AG09319 (cell line): ENCODE results near the gene ARHGAP11A.
"Not testable (repeated sequence)": the region's sequence is repeated elsewhere in the genome, so short reads cannot be mapped to it uniquely, and the experiment has no call there.

Source experiments
- DNase-seq: peaks from one replicate; pipeline ENCODE4 v3.0.0-alpha.2; 2010; ENCODE audit warnings: low read depth; ENCODE audit errors: extremely low read depth
- TF ChIP-seq, protein P1 (sequence below): IDR thresholded peaks from 2 replicates; pipeline ENCODE4 v1.5.1; 2011; ENCODE audit warnings: low read depth, mild to moderate bottlenecking, inconsistent platforms, low read length, moderate library complexity

ARHGAP11A gene, protein sequence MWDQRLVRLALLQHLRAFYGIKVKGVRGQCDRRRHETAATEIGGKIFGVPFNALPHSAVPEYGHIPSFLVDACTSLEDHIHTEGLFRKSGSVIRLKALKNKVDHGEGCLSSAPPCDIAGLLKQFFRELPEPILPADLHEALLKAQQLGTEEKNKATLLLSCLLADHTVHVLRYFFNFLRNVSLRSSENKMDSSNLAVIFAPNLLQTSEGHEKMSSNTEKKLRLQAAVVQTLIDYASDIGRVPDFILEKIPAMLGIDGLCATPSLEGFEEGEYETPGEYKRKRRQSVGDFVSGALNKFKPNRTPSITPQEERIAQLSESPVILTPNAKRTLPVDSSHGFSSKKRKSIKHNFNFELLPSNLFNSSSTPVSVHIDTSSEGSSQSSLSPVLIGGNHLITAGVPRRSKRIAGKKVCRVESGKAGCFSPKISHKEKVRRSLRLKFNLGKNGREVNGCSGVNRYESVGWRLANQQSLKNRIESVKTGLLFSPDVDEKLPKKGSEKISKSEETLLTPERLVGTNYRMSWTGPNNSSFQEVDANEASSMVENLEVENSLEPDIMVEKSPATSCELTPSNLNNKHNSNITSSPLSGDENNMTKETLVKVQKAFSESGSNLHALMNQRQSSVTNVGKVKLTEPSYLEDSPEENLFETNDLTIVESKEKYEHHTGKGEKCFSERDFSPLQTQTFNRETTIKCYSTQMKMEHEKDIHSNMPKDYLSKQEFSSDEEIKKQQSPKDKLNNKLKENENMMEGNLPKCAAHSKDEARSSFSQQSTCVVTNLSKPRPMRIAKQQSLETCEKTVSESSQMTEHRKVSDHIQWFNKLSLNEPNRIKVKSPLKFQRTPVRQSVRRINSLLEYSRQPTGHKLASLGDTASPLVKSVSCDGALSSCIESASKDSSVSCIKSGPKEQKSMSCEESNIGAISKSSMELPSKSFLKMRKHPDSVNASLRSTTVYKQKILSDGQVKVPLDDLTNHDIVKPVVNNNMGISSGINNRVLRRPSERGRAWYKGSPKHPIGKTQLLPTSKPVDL

DNA sequence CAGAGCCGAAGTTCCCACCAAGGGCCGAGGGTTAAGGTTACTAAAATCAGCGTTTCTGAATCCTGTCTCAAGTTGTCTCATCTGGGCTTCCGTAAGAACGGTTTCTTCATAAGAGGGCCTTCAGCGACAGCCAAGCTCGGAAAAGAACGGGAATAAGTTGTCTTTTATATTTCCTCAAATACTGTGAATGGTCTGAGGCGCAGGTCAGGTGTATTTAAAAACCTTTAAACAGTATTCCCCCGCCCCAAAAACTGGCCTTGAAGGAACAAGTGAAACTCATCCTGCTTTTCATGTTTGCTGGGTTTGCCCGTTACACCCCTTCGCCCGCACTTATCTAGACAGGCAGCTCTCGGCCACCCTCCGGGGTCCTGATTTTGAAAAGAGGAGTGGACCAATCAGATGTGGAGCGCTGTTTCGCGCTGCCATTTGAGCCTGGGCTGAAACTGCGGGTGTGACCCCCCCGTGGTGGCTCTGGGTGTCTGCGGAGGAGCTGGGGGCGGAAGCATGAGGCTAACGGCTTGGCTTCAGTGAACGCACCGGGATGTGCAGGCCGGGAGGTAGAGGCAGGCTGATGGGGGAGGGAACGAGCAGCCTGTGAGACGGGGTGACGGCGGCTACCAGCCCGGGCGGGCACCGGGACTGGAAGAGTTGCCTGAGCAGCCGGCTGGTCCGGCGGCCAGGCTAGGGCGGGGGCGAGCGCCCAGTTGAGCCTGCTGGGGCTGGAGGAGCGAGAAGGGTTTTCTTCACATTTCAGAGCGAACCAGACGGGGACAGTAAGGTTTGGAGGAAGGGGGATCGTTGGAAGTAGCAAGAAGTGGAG is at the start of gene ARHGAP11A:
Gene ARHGAP11A (plus strand): TSS at position 454 of the 820 bp plus-strand sequence. CDS start 708 bp downstream, outside the sequence.
- peak; percentile 80 for DNase-seq

DNA sequence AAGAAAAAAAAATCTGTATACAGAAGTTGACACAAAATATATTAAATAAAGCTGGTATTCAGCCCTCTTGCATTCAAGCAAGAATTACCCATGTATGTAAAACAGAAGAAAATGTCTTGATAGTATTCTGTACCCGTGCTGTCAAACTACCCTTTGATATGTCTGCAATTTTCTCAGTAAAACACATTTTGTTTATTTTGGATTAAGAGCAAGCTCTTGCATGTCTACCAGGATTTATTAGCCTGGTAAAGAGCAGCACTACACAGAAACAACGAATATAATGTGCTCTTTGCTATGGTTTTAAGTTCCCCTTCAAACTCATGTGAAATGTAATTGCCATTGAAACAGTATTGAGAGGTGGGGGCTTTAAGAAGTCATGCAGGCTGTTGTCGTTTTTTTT is 46.3 kb upstream of the ARHGAP11A start:
- DNase-seq: not testable (repeated sequence)

DNA sequence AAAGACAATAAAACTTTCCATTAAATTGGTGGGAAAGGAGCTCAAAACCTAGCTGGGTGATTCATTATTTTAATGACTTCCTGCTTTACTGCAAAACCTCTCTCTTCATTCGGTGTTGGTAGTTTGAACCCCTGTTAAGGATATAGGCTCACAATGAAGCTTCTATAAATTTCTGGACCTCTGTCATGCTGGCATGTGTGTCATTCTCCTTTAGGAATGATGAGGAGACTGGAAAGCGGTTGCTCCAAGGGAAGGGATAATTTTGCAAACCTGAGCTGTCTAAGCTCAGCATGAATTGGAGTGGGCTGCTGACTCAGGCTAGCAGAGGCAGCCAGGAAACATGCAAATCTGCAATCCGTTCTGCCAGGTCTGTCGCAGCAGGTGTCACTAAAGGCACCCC is 36.8 kb upstream of the ARHGAP11A start:
- not testable (repeated sequence) for DNase-seq

DNA sequence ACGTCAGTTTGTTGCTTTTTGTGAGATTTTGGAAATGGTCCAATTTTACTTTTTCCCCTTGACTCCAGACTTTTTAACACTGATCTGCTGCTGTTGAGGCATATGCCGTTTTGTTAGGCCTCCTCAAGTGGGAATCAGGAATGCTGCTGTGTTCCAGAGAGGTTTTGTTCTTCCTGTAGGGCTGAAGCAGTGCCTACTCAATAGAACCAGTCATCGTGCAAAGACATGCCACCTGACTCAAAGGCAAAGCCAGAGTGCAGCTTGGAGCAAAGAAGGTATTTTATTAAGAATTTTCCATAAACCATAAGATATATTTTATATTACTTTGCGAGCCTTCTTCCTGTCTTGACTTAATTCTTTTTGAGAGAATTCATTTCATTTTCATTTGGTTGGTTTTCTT is 29.5 kb upstream of the ARHGAP11A start:
- not testable (repeated sequence) for DNase-seq

DNA sequence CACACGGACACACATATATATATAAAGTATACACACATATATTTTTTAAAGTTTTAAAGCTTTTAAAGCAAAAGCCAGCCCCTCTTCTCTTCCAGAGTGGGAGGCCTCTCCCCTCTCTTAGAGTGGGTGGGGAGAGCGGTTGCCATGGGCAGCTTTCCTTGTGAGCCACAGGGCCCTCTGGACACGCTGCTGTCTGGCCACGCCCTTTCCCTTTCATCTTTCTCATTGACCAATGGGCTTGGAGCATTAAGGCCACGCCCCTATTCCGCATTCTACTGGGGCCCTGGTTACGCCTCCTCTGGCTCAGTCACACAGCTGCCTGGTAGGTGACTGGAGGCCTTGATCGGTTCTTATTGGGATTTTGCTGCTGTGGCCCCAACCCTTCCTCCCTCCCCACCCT is 22.2 kb upstream of the ARHGAP11A start, which contains the start of gene GOLGA8N:
Gene GOLGA8N (plus strand): TSS at position 306 of the 400 bp plus-strand sequence.
- not testable (repeated sequence) for DNase-seq

DNA sequence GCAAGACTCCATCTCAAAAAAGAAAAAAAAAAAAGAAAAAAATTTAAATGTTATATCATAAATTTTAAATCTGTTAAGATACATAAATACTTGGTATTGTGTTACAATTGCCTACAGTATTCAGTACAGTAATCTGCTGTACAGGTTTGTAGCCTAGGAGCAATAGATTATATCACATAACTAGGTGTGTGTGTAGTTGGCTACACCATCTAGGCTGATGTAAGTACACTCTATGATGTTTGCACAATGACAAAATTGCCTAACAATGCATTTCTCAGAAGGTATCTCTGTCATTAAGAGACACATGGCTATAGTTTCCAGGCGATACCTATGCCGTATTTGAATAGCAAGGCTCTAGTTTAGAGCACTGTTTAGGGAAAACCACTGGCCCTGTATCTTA is 5.8 kb upstream of the ARHGAP11A start:
- DNase-seq: not testable (repeated sequence)

DNA sequence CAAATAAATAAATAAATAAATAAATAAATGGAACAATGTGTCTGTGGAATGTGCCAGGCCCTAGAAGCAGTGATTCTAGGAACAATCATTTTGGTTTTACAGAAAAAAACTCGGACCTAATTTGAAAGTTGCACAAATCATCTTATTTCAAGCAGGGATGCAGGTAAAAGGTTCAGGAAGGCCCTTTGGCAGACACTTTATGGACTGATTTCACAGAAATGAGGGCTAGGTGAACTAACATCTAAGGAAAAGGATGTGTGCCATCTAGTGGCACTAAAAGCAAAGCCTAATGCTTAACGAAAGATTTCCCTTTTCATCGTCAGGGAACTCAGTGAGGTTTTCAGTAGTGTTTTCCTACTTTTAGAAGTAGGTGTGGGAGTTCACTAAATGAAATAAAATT is 4.6 kb upstream of the ARHGAP11A start:
- not testable (repeated sequence) for DNase-seq
- TF ChIP-seq, protein P1, sequence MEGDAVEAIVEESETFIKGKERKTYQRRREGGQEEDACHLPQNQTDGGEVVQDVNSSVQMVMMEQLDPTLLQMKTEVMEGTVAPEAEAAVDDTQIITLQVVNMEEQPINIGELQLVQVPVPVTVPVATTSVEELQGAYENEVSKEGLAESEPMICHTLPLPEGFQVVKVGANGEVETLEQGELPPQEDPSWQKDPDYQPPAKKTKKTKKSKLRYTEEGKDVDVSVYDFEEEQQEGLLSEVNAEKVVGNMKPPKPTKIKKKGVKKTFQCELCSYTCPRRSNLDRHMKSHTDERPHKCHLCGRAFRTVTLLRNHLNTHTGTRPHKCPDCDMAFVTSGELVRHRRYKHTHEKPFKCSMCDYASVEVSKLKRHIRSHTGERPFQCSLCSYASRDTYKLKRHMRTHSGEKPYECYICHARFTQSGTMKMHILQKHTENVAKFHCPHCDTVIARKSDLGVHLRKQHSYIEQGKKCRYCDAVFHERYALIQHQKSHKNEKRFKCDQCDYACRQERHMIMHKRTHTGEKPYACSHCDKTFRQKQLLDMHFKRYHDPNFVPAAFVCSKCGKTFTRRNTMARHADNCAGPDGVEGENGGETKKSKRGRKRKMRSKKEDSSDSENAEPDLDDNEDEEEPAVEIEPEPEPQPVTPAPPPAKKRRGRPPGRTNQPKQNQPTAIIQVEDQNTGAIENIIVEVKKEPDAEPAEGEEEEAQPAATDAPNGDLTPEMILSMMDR: peak; percentile 4

DNA sequence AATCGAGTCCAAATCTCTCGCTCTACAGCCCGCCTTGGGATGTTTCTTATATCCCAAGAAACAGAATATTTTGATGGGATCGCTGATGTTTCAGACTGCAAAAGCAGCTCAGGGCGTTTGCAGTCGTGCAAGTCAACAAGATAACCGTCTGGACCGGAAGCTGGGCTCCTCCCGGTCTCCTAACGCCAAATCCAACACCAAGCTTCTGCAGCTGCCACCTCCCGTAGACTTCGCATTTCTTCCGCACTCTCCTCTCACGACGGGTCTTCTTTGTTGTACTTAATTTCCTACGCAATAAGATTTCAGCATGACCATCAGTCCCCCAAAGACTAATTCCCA is 623 bp upstream of the ARHGAP11A start:
- not testable (repeated sequence) for DNase-seq

DNA sequence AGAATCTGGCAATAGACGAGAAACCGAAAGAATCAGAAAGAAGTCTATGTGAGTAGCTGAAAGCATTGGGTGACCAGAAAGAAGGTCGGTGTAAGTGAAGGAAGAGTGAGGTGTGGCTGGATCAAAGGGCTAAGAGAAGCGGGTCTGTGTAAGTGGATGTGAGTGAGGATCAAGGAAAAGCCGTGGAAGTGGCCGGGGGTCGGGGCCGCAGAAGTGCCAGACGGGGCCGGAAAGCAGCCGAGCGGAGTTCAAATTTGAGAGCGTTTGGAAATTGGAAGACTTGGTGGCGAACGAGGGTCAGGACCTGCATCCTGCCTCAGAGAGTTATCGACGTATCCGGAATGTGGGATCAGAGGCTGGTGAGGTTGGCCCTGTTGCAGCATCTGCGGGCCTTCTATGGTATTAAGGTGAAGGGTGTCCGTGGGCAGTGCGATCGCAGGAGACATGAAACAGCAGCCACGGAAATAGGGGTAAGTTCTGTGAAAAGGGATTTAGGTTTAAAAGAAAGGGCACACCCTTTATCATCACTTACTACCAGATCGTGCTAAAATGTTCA is 645 bp downstream of the ARHGAP11A start:
- DNase-seq: not testable (repeated sequence)

DNA sequence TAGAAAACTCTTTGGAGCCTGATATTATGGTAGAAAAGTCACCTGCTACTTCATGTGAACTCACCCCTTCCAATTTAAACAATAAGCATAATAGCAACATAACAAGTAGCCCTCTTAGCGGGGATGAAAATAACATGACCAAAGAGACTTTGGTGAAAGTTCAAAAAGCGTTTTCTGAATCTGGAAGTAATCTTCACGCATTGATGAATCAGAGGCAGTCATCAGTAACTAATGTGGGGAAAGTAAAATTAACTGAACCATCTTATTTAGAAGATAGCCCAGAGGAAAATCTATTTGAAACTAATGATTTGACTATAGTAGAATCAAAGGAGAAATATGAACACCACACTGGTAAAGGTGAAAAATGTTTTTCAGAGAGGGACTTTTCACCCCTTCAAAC is 21.1 kb downstream of the ARHGAP11A start:
- DNase-seq: no peak
- TF ChIP-seq, protein P1: no peak

DNA sequence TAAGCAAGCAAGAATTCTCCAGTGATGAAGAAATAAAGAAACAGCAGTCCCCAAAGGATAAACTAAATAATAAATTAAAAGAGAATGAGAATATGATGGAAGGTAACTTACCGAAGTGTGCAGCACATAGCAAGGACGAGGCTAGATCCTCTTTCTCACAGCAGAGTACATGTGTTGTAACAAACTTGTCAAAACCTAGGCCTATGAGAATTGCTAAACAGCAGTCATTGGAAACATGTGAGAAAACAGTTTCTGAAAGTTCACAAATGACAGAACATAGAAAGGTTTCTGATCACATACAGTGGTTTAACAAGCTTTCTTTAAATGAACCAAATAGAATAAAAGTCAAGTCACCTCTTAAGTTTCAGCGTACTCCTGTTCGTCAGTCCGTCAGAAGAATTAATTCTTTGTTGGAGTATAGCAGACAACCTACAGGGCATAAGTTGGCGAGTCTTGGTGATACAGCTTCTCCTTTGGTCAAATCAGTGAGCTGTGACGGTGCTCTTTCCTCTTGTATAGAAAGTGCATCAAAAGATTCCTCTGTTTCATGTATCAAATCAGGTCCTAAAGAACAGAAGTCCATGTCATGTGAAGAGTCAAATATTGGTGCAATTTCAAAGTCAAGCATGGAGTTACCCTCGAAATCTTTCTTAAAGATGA is 21.7 kb downstream of the ARHGAP11A start:
- DNase-seq: no peak
- TF ChIP-seq, protein P1: no peak
